MV-4-11 (cell line): ENCODE data around the gene PRRT2.
A peak's percentile ranks its signal among the peaks of the same experiment; 100 is the strongest.

Experiments
- DNase-seq: peaks from one replicate; lab custom pipeline; 2025; lab: John Stamatoyannopoulos, UW

The PRRT2 gene

DNA sequence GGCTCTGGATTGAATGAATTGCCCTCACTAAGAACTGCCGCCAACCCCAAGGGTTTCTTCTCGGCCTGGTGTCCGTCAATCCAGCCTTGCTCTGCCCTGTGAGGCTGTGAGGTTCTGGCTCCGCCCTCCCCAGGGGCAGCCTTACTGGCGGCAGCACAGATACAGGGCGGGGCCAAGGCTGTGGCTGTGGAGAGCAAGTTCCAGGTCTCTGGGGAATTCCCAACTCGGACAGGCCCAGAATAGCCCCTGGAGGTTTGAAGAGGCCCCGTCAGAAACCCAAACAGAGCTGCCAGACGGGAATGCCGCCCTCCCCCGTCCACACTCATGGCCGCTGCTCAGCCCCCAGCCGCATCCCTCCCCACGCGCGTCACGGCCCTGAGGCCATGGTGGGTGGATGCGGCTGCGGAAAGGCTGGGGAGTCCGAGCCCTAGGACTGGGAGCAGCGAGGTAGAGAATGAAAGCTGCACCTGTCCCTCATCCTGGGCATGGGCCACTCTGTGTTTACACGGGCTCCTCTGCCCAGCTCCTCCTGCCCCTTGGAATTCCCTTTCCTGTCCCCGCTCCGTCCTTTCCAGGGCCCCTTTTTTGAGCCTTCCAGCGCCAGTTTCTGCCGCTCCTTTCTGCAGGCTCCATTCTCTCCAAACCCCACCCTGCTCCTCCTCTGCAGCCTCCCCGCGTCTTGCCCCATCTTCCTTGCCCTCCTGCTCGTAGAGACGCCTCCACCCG is 660 bp upstream of the PRRT2 start:
- peak; percentile 84 for DNase-seq

DNA sequence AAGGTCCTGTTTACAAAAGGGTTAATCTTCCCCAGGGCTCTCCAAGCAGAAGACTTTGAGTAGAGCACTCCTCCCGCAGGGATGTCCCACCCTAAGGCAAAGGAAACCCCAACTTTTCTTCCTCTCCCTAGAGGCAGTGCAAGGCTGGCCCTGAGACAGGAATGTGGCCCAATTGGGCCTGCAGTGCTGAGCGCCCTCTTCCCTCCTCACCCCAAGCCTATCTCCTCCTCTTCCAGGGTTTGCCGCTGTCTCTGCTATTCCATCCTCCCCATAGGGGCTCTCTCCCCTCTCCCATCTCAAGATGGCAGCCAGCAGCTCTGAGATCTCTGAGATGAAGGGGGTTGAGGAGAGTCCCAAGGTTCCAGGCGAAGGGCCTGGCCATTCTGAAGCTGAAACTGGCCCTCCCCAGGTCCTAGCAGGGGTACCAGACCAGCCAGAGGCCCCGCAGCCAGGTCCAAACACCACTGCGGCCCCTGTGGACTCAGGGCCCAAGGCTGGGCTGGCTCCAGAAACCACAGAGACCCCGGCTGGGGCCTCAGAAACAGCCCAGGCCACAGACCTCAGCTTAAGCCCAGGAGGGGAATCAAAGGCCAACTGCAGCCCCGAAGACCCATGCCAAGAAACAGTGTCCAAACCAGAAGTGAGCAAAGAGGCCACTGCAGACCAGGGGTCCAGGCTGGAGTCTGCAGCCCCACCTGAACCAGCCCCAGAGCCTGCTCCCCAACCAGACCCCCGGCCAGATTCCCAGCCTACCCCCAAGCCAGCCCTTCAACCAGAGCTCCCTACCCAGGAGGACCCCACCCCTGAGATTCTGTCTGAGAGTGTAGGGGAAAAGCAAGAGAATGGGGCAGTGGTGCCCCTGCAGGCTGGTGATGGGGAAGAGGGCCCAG is 1.0 kb downstream of the PRRT2 start:
- no peak for DNase-seq

DNA sequence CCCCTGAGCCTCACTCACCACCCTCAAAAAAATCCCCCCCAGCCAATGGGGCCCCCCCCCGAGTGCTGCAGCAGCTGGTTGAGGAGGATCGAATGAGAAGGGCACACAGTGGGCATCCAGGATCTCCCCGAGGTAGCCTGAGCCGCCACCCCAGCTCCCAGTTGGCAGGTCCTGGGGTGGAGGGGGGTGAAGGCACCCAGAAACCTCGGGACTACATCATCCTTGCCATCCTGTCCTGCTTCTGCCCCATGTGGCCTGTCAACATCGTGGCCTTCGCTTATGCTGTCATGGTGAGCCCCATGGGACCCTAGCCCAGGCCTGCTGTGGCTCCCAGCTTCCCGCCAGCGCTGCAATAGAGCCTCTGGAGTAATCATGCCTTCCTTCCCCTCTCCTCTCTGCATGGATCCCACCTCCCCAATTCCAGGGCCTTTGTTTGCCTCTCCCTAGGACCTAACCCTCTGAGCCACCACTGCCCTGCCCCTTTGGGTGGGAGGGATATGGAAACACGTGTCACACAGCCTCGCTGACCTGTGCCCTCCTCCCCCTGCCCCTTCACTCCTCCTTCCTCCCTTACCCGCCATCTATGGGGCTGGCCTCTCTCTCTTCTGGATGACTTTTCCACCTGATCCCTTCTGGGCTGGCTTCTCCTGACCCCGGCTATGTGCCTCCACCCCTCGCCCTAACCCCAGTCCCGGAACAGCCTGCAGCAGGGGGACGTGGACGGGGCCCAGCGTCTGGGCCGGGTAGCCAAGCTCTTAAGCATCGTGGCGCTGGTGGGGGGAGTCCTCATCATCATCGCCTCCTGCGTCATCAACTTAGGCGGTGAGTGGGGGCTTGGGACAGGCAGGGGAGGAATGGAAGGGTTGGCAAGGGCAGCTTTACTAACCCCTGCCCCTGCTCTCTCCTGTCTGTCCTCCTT is 1.9 kb downstream of the PRRT2 start:
- DNase-seq: no peak

DNA sequence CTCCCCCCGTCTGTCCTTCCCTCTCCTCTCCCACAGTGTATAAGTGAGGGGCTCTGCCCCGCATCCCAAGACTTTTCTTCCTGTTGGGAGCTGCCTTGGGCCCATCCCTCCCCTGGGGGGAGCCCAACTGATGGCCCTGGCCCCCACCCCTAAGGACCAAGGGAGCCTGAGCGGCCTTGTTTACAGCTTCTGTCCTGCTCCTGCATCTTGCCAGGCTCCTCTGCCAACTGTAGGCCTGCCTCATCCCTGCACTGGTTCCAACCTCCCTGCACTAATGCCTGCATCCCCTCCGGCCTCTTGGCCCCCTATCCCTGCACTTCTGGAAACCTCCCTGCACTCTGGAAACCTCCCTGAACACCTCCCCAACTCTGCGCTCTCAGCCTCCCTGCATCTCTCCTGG is 2.6 kb downstream of the PRRT2 start:
- DNase-seq: no peak

DNA sequence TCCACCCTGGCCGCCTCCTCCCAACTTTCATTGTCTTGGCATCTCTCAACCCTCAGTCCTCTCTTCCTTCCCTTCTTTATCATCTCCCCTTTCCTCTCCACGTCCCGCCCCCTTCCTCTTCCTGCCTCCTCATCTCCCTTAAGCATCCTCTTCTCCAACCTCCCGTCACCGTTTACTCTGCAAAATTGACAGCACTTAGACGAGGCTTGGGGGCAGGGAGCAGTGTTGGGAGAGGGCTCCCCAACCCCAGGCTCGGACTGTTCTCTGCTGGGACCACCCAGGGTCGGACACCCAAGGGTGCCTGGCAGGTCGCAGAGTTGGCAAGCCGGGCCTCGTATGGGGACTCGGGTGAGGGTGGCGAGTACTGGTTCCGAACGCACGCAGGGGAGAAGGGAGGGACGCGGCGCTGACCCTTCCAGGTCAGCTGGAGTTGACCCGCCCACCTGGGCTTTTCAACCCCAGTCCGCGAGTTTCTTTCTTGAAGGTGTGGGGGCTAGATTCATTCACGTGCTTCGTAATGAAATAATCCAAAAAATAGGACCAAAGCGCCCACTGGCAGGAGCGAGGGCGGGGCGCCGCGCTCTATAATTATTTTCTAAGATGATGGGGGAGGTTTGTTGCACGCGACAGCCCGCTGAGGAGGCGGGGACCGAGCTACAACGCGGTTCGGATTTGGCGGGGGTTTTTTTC is 3.2 kb downstream of the PRRT2 start:
- DNase-seq: no peak

DNA sequence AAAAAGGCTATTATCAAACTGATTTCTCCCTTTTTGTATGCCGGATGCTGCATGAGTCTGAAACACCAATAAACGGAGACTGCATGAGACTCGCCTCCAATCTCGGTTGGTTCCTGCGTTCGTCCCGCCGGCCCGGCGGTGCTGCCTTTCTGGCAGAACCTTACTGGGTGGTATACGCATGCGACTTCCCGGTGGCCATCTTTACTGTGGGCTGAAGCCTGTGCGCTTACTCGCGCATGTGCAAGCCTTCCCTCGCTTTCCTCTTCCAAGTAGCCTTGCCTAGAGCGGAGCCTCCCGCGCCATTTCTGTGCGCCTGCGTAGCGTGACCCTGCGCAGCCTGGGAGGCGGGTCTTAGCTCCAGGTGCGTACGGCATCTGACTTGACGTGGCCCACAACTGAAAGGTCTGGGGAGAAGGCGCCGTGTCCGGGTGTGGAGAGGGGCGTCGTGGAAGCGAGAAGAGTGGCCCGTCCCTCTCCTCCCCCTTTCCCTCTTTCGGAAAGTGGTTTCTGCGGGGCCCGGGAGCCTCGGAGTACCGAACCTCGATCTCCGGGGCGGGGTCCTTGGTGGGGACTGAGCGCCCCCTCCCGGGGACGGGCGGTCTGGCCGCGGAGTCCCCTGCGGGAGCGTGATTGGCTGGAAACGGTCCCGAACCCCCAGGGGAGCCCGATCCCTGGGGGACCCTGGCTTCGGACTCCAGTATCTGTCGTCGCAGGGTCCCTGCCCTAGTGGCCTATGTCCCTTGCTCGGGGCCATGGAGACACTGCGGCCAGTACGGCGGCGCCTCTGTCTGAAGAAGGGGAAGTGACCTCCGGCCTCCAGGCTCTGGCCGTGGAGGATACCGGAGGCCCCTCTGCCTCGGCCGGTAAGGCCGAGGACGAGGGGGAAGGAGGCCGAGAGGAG is 4.0 kb downstream of the PRRT2 start, which contains the start of gene PAGR1:
Gene PAGR1 (plus strand): TSS at position 360 of the 901 bp plus-strand sequence. CDS start 374 bp downstream, at position 734.
- peak; percentile 99 for DNase-seq

DNA sequence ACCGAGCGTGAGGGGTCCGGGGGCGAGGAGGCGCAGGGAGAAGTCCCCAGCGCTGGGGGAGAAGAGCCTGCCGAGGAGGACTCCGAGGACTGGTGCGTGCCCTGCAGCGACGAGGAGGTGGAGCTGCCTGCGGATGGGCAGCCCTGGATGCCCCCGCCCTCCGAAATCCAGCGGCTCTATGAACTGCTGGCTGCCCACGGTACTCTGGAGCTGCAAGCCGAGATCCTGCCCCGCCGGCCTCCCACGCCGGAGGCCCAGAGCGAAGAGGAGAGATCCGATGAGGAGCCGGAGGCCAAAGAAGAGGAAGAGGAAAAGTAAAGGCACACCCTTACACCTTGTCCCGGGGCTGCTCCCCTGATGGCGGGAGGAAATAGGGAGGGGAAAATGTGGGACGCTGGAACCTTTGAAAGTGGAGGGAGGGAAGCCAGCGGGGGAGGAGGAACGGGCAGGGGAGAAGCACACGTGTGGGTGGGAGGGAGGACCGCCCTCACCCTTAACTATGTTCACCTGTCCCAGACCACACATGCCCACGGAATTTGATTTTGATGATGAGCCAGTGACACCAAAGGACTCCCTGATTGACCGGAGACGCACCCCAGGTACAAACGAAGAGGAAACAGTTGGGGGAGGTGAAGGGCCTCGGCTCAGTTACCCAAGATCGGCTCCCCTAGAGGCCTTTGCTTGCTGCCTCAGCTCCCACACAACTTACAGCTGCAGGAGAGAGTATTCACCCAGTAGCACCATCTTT is 4.9 kb downstream of the PRRT2 start:
- DNase-seq: peak; percentile 47

DNA sequence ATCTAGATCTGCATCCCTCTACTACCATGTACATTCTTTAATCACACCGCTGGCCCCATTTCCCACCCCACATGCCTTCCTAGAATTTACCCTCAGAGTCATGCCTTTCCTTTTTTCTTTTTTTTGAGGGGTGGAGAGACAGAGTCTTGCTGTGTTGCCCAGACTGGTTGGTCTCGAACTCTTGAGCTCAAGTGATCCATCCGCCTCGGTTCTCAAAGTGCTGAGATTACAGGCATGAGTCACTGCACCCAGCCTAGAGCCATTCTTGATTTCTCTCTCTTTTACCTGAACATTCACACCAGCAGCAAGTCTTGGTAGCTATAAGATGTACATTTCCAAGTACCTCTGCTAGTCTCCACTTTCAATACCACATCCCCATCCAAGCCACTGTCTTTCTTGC is 6.1 kb downstream of the PRRT2 start:
- no peak for DNase-seq

DNA sequence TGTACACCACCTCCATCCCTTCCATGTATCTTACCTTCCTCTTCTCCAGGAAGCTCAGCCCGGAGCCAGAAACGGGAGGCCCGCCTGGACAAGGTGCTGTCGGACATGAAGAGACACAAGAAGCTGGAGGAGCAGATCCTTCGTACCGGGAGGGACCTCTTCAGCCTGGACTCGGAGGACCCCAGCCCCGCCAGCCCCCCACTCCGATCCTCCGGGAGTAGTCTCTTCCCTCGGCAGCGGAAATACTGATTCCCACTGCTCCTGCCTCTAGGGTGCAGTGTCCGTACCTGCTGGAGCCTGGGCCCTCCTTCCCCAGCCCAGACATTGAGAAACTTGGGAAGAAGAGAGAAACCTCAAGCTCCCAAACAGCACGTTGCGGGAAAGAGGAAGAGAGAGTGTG is 7.5 kb downstream of the PRRT2 start:
- no peak for DNase-seq

DNA sequence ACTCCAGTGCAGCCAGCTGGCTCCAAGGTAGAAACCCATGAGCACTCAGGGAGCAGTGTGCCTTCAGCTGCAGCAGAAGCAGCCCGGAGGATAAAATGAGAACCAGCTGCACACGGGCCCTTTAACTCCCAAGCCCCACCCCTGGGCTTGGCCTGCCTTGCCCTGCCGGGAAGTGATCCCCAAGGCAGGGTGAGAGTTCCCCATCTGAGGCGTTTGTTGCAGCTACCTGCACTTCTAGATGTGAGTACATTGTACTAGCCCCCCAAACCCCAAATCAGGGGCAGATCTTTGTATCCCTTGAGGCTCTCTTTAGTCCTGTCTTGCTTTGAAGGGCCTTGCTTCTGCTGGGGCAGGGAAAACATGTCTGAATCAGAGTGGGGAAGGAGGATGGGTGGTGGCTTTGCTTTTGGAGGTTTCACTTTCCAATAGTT is 8.3 kb downstream of the PRRT2 start, which contains the start of gene MVP:
Gene MVP (plus strand): TSS at position 192 of the 431 bp plus-strand sequence. CDS start 10,088 bp downstream, outside the sequence.
- peak; percentile 70 for DNase-seq

DNA sequence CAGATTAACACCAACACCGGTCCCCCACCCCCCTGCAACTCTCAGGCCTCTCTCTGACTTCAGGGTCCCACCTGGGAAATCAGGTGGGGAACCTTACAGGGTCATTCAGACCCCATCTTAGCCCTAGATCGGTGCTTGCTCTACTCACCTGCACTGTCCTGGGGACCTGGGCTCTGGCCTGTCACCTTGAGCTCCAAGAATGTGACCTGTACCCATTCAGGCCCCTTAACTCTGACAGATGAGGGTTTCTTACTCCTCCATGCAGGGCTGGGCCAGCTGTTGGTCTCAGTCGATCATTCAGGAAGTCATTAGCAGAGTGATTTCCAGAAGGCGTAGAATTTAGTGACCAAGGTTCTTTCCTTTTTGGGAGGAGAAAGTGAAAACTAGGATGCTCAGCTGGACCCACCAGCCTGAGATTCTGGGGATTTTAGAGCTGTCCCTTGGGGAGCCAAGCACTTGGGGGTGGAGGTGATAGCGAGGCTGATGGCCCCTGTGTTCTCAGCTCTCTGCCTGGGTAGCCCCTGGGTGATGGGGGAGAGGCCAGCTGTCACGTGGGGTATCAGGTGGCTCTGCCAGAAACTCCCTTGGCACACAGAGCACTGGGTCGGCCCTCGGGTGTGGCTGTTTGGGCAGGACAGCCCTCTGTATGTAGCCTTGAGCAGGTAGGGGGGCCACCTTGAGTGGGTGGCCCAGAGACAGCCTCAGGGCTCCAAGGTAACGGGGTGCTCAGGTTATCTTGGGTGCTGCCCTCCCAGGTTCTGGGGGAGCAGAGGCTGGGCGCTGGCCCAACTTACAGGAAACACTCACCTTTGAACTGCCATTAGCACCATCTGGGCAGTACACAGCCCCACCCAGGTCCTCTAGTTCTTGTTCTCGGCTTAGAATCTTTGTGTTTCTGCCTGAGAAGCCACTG is 9.0 kb downstream of the PRRT2 start:
- no peak for DNase-seq

DNA sequence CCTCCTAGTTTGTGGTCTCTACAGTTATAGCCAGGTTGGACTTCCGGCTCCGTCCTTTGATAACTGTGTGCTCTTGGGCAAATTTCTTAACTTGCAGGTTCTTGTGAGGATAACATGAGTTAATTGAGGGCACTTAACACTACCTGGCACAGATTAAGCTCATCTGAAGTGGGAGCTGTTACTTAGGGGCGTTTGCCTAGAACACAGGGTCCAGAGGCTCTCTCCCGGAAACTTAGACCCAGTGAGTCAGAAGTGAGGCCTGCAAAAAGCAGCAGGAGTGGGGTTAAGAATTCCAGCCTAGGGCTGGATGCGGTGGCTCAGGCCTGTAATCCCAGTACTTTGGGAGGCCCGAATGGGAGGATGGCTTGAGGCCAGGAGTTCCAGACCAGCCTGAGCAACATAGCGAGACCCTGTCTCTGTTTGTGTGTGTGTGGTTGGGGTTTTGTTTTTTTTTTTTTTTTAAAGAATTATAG is 9.7 kb downstream of the PRRT2 start:
- no peak for DNase-seq

DNA sequence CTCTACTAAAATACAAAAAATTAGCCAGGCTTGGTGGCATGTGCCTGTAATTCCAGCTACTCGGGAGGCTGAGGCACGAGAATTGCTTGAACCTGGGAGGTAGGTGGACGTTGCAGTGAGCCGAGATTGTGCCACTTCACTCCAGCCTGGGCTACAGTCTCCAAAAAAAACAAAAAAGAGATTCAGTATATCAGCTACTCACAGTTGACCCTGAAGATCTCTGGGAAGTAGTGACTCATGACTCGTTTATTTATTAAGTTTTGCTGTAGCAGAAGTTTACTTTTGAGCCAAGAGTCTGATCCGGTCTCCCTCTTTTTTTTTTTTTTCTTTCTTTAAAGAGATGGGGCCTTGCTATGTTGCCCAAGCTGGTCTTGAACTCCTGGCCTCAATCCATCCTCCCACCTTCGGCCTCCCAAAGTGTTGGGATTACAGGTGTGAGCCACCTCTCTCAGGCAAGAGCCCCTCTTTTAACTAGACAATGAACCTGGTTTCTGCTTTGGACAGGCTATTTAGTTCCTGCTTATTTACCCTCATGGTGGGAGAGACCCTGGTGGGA is 12.7 kb downstream of the PRRT2 start:
- DNase-seq: peak; percentile 33

DNA sequence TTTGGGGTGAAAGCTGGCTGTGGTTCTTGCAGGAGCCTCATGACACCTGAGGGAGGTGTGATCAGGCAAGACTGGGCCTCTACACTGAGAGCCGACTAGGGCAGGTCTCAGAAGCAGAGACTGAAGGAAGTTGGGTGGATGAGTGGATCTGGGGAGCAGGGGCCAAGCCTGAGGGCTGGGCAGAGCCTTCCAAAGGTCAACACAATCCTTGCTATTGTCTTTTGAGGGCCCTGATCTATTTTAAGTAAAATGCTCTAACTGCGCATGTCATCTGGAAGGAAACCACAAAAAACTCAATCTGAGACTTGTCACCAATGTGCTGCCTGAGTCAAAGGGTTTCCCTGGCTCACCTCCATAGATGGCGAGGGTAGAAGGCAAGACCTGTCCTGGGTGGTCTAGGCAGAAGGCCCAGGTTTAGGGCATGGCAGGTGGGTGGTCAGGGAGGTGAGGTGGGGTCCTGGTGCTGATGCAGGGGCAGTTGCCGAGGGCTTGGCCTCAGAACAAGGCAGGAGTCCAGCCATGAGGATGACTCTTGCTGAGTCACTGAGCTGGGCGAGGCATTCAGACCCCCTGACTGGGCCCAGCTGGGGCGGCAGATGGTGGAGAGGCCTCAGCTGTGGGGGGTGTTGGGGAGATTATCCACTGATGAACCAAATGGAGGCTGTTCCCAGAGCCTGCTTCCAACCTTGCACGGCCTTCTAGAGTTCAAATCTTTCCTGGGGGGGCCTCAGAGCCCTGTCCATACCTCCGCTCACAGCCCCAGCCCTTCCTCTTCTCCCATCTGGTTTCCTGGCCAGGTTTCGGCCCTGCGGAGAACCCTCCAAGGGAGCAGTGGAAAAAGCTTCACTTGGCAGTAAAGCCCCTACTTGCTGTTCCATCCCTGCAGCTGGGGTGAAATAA is 13.4 kb downstream of the PRRT2 start:
- DNase-seq: peak; percentile 37

DNA sequence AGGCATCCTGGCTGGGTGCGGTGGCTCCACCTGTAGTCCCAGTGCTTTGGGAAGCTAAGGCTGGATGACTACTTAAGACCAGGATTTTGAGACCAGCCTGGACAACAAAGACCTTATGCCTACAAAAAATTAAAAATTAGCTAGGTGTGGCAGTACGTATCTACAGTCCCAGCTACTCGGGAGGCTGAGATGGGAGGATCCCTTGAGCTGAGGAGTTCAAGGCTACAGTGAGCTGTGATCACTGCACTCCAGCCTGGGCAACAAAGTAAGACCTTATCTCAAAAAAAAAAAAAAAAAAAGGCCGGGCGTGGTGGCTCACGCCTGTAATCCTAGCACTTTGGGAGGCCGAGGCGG is 14.3 kb downstream of the PRRT2 start:
- DNase-seq: no peak

DNA sequence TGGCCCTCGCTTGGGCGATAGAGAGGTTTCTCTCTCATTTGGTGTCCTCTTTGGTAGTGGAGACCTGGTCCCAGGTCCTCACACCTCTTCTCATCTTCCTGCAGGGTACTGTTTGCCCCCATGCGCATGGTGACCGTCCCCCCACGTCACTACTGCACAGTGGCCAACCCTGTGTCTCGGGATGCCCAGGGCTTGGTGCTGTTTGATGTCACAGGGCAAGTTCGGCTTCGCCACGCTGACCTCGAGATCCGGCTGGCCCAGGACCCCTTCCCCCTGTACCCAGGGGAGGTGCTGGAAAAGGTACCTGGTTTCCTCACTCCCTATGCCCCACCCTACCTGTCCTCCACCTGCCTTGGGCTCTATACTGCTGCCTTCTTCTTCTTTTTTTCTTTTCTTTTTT is 18.8 kb downstream of the PRRT2 start:
- DNase-seq: no peak

DNA sequence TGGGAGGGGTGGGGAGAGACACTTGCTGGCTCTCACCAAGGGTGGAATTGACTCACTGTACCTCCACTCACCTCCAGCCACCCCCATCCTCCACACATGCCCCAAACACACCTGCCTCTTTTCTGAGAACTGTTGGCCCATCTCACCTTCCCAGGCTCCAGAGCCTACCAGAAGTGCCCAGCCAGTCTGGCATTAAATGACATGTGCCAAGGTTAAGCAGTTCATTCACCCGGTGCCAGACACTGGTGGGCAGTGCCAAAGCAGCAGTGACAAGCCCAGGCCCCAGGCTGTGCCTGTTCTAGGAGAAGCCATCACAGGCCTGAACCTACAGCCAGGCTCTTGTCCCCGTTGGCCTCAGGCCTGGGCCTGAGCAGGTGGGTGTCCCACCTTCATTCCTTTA is 19.5 kb downstream of the PRRT2 start:
- no peak for DNase-seq
